Tibial nerve (tissue), 4 donors: ENCODE measurements around the gene ACOXL. TPM values are rescaled to one million over a fixed set of nuclear protein-coding genes. Genes with fewer than 3 reads are reported as not detected.

Source experiments
- DNase-seq, 2 donors: peaks; one replicate each; pipeline ENCODE4 v3.0.0-alpha.2; 2019; ENCODE audit warnings: low spot score in 2 of 2
- H3K27ac ChIP-seq, 4 donors: fragments of 200-600 bp; sonication (generic) in 3 of 4; one replicate each; pipeline ENCODE4 v1.5.1; 2017 to 2019; ENCODE audit warnings: mild to moderate bottlenecking in 1 of 4
- H3K27me3 ChIP-seq, 2 donors: fragments of 200-600 bp; sonication (generic) in 1 of 2; one replicate each; pipeline versions ENCODE4 v1.5.1 to v1.6.0; 2017 to 2019
- H3K36me3 ChIP-seq, 3 donors: fragments of 200-600 bp; sonication (generic); one replicate each; pipeline ENCODE4 v1.5.1; 2018 to 2019
- H3K4me1 ChIP-seq, 4 donors: fragments of 200-600 bp; sonication (generic) in 3 of 4; one replicate each; pipeline ENCODE4 v1.5.1; 2017 to 2019
- H3K4me3 ChIP-seq, 4 donors: fragments of 200-600 bp; sonication (generic) in 3 of 4; one replicate each; pipeline ENCODE4 v1.5.1; 2017 to 2019; ENCODE audit warnings: mild to moderate bottlenecking in 1 of 4, moderate library complexity in 1 of 4
- H3K9me3 ChIP-seq, 4 donors: fragments of 200-600 bp; sonication (generic) in 3 of 4; one replicate each; pipeline ENCODE4 v1.5.1; 2017 to 2019
- EP300 ChIP-seq, 2 donors: sonication (generic); formaldehyde crosslinking; IDR thresholded peaks; one replicate each; pipeline ENCODE4 v1.6.1; 2017; ENCODE audit warnings: antibody characterized with exemption in 2 of 2, mild to moderate bottlenecking in 1 of 2
- POLR2A ChIP-seq, 2 donors: fragments of 450-650 bp; IDR thresholded peaks; one replicate each; pipeline ENCODE4 v1.6.1; 2017; ENCODE audit warnings: antibody characterized with exemption in 2 of 2, mild to moderate bottlenecking in 2 of 2, moderate library complexity in 2 of 2
- WGBS, 2 donors: methylation state at CpG; one replicate each; pipeline ENCODE4 v1.1.5; 2018; 5-methylcytosine and 5-hydroxymethylcytosine counted together
- total RNA-seq, 4 donors: library from RNA; depleted of rRNA; stranded (reverse); fragments of >200 nt; gene quantifications; one replicate each; pipeline ENCODE4 v1.1.0, GENCODE V29; 2016
- TF ChIP-seq, protein P1 (sequence below), 5 experiments: fragments of 200-600 bp in 3 of 5; fragments of 450-650 bp in 2 of 5; sonication (generic) in 3 of 5; IDR thresholded peaks; one replicate each; pipeline ENCODE4 v1.5.1; 2016 to 2019; ENCODE audit warnings: antibody characterized with exemption in 5 of 5, mild to moderate bottlenecking in 3 of 5, moderate library complexity in 2 of 5

ACOXL gene
- total RNA-seq, 4 donors from 2014 or later, result 0.30 TPM; not detected in 3

DNA sequence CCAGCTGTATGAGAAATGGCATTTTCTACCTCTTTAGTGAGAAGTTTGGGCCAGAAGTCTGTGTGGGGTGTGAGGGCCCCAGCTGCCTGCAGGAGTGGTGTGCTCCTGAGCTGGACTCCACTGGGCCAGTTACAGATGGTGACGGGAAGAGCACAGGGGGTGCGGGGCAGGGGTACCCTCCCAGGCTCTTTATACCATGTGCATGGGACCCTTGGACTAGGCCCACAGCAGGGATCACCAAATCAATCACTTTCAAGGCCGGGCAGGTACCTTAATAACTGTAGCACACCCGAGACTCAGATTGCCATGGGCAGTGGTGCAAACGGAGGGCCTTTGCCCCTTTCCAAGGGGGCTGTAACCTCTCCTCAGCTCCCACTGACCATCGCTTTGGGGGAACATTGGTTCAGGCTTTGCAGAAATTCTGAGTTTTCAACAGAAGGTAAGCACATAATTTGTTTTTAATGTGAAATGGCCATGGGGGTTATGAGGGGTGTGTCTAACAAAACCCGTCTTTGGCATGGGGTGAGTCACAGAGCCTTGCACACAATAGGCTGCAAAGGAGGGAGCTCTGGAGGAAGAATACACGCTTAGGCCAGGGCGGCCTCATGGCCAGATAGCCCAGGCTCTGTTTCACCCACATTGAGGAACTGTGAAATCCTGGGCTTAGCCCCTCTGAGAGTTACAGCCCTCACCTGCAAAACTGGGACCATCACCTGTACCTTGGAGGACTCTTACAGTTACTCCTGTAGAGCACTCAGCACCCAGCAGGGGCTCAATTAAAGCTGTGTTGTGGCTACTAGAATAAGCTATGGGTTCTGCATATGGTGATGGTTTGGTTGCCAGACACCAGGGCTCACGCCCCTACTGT is 247.3 kb downstream of the ACOXL start:
- Histone ChIP-seq H3K36me3 (no peaks in the 10 kb centered on the region), H3K4me3 (no peak overlapping the region), H3K9me3 (no peaks in the 10 kb centered on the region), H3K27ac (no peak overlapping the region), H3K27me3 (no peaks in the 10 kb centered on the region), H3K4me1 (no peaks in the 10 kb centered on the region)
- 95% methylated on average over 9 to 10 of the region's 10 CpGs for WGBS, 2 donors
- DNase-seq, result no peak
- TF ChIP-seq POLR2A (IDR thresholded peaks at IDR 0.05), result no peak
- TF ChIP-seq, protein P1, sequence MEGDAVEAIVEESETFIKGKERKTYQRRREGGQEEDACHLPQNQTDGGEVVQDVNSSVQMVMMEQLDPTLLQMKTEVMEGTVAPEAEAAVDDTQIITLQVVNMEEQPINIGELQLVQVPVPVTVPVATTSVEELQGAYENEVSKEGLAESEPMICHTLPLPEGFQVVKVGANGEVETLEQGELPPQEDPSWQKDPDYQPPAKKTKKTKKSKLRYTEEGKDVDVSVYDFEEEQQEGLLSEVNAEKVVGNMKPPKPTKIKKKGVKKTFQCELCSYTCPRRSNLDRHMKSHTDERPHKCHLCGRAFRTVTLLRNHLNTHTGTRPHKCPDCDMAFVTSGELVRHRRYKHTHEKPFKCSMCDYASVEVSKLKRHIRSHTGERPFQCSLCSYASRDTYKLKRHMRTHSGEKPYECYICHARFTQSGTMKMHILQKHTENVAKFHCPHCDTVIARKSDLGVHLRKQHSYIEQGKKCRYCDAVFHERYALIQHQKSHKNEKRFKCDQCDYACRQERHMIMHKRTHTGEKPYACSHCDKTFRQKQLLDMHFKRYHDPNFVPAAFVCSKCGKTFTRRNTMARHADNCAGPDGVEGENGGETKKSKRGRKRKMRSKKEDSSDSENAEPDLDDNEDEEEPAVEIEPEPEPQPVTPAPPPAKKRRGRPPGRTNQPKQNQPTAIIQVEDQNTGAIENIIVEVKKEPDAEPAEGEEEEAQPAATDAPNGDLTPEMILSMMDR (IDR thresholded peaks at IDR 0.05), result no peak

DNA sequence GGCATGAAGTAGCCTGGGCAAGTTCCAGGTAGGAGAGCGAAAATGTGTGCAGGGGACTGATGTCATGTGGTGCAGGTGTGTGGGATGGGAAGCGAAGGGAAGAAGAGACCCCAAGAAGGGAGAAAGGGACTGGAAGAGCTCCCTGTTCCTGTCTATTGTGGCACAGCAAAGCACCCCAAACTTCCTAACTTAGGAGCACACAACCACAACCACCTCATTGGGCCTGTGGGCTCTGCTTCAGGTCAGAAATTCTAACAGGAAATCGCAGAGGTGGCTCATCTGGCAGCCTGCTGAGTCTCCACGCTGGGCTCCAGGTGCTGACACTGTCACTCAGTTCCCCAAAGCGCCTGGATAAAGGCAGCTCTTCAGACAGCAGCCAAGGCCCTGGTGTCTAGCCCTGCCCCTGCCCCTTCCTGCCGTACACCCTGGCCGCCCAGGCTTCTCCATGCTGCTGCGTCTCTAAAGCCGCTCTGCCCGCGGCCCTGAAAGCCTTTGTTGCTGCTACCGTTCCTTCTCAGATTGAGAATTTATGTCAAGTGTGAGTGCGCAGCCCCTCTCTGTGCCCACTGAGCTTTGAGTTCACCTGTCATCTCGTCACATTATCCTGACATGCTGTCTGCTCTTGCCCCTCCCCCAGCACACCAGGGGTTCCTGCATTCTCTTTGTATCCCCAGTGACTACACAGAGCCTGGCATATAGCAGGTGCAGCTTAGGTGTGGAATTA is 248.1 kb downstream of the ACOXL start:
- 86% methylated on average over 12 to 14 of the region's 14 CpGs for WGBS, 2 donors

DNA sequence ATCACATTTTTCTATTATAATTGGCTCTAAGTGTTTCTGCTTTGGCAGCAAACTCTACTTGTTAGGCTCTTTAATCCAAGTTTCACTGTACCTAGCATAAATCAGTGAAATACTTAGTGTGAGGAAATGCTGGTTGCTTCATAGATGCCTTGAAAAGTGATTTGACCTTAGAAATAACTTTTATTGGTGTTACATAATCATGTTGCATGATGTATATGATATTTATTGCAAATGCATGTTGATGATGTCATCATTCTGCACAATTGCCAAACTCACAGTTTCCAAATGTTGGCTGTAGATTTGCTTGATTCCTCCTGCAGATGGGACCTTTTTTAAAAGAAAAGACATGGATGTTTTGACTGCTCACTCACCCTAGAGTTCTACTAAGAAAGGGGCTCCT is 250.8 kb downstream of the ACOXL start:
- H3K9me3 ChIP-seq, result no peaks in the 10 kb centered on the region
- no peak overlapping the region for H3K4me3 ChIP-seq
- TF ChIP-seq EP300 (IDR thresholded peaks at IDR 0.05) (no peak), POLR2A (IDR thresholded peaks at IDR 0.05) (no peak)
- TF ChIP-seq, protein P1 (IDR thresholded peaks at IDR 0.05), result no peak
- no peaks in the 10 kb centered on the region for H3K36me3 ChIP-seq
- H3K4me1 ChIP-seq, result no peaks in the 10 kb centered on the region
- DNase-seq, result no peak
- H3K27ac ChIP-seq, result no peak overlapping the region
- no peaks in the 10 kb centered on the region for H3K27me3 ChIP-seq

More for the DNA sequence above, 248.1 kb downstream of the ACOXL start:
- Histone ChIP-seq H3K27me3 (no peaks in the 10 kb centered on the region), H3K36me3 (no peaks in the 10 kb centered on the region), H3K4me1 (no peaks in the 10 kb centered on the region), H3K27ac (no peak overlapping the region), H3K4me3 (no peak overlapping the region), H3K9me3 (no peaks in the 10 kb centered on the region)
- DNase-seq, result no peak
- TF ChIP-seq EP300 (IDR thresholded peaks at IDR 0.05), result no peak
- TF ChIP-seq, protein P1 (IDR thresholded peaks at IDR 0.05), result no peak
- no peak for TF ChIP-seq POLR2A (IDR thresholded peaks at IDR 0.05)

DNA sequence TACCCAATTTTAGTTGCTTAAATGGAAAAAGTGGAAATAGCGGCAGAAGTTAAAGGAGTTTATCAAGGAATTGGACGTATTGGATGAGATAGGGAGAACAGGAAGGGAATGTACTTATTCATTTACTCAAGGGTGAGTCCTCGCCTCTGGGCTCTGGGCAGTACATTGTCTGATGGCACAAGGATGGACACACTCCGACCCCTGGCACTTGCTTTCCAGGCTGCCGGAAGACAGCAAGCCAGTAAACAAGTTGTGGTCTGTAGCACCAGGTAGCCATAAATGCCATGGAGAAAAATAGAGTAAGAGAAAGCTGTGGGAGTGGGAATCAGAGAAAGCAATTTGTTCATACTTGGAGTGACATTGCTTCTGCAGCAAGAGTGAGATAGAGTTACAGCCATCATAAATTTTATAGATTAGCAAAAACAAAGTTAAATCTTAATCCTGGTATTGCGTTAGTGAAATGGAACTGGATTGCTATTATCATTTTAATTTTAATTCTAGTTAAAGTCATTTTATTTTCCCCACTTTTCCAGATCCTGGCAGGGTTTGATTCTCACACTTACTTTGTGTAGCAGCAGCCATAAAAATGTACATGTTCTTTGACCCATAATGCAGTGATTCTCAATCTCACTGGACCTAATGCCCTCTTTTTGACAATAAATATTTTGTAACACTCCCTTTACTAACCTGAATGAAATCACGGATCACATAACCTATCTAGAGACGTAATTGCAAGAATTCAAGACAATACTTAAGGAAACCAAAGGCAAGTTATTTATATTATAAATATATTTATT is 252.5 kb downstream of the ACOXL start:
- DNase-seq, result no peak
- H3K4me3 ChIP-seq, result no peak overlapping the region
- 66 to 79% methylated on average over 8 of the region's 8 CpGs for WGBS, 2 donors
- H3K36me3 ChIP-seq, result no peaks in the 10 kb centered on the region
- no peaks in the 10 kb centered on the region for H3K4me1 ChIP-seq
- TF ChIP-seq, protein P1 (IDR thresholded peaks at IDR 0.05), result no peak
- H3K27me3 ChIP-seq, result no peaks in the 10 kb centered on the region
- no peaks in the 10 kb centered on the region for H3K9me3 ChIP-seq
- H3K27ac ChIP-seq, result no peak overlapping the region
